GM12878 (cell line): ENCODE results near the gene POC5. TPM values are rescaled to one million over a fixed set of nuclear protein-coding genes. Genes with fewer than 3 reads are reported as not detected.

Source experiments
- ATAC-seq: fragments of 200-7000 bp; cut with Tn5 transposase; 3 replicates; pipeline ENCODE4 v1.9.1; 2020; ENCODE audit warnings: mild to moderate bottlenecking, moderate library complexity
- BruUV-seq: library from RNA; stranded (reverse); fragments of 400-500 nt; replicated peaks from 2 replicates; lab custom pipeline; 2021; lab: Mats Ljungman, UMichigan
- CTCF ChIA-PET: fragments of 300-600 bp; sonication (Branson Sonifier 250); formaldehyde crosslinking; extraction: SDS; loops from one replicate; lab custom pipeline; 2021; ENCODE audit warnings: inconsistent platforms; lab: Yijun Ruan, JAX
- POLR2A ChIA-PET: fragments of 350-600 bp; formaldehyde crosslinking; extraction: SDS; loops from one replicate; lab custom pipeline; 2021; ENCODE audit warnings: inconsistent platforms; lab: Charles Lee
- RAD21 ChIA-PET: fragments of 300-600 bp; sonication (Branson Sonifier 250); formaldehyde crosslinking; loops from one replicate; lab custom pipeline; 2023; ENCODE audit warnings: antibody characterized with exemption; ENCODE audit not compliant: unreplicated experiment; lab: Charles Lee
- SMC1A ChIA-PET: fragments of 300-600 bp; sonication (Branson Sonifier 250); formaldehyde crosslinking; loops from one replicate; lab custom pipeline; 2023; ENCODE audit not compliant: unreplicated experiment, uncharacterized antibody; lab: Charles Lee
- DNase-seq: peaks from one replicate; pipeline ENCODE4 v3.0.0-alpha.2; 2011; ENCODE audit warnings: low read depth, low spot score
- FAIRE-seq: peaks from 3 replicates; lab custom pipeline; 2011; peaks lifted over from hg19 to GRCh38; lab: Jason Lieb, UNC
- H2AFZ ChIP-seq: 2 replicates; pipeline ENCODE4 v1.6.0; 2011; ENCODE audit warnings: low read depth, low read length, control low read depth; ENCODE audit not compliant: control insufficient read depth
- H3K27ac ChIP-seq: 2 replicates; pipeline ENCODE4 v1.5.1; 2011; ENCODE audit warnings: control low read depth; ENCODE audit not compliant: control insufficient read depth, insufficient read depth
- H3K27me3 ChIP-seq, 2 experiments: replicated peaks in 1 of 2; 2 replicates each; pipeline versions ENCODE4 v1.6.0 to v1.6.1; 2011; ENCODE audit warnings: low read length in 1 of 2; ENCODE audit not compliant: control insufficient read depth in 2 of 2, insufficient read depth in 2 of 2
- H3K36me3 ChIP-seq, 2 experiments: 2 replicates each; pipeline ENCODE4 v1.5.1; 2011; ENCODE audit warnings: low read length in 1 of 2; ENCODE audit not compliant: control insufficient read depth in 2 of 2, insufficient read depth in 2 of 2
- H3K4me1 ChIP-seq: 2 replicates; pipeline ENCODE4 v1.6.1; 2011; ENCODE audit warnings: mild to moderate bottlenecking, low read length, moderate library complexity, mixed read lengths; ENCODE audit not compliant: control insufficient read depth, insufficient read depth
- H3K4me2 ChIP-seq: 2 replicates; pipeline ENCODE4 v1.6.0; 2011; ENCODE audit warnings: control low read depth; ENCODE audit not compliant: control insufficient read depth, insufficient read depth
- H3K4me3 ChIP-seq: fragments of 200-600 bp; sonication (generic); 2 replicates; pipeline ENCODE4 v1.5.1; 2016
- H3K79me2 ChIP-seq: 2 replicates; pipeline ENCODE4 v1.6.0; 2011; ENCODE audit warnings: low read length; ENCODE audit not compliant: control insufficient read depth, insufficient read depth
- H3K9ac ChIP-seq: 2 replicates; pipeline ENCODE4 v1.8.0; 2011; ENCODE audit warnings: low read length, control low read depth, mixed read lengths; ENCODE audit not compliant: control insufficient read depth, insufficient read depth
- H3K9me3 ChIP-seq: replicated peaks from 3 replicates; pipeline ENCODE4 v1.5.1; 2011; ENCODE audit warnings: mild to moderate bottlenecking, low read length; ENCODE audit not compliant: control insufficient read depth, insufficient read depth
- H4K20me1 ChIP-seq: 2 replicates; pipeline ENCODE4 v1.6.0; 2011; ENCODE audit not compliant: control insufficient read depth, insufficient read depth
- ASH2L ChIP-seq: fragments of 300-600, 200-600 bp; sonication (generic); IDR thresholded peaks from 2 replicates; pipeline ENCODE4 v1.6.1; 2017; ENCODE audit warnings: low read depth, mild to moderate bottlenecking, borderline replicate concordance
- CHD1 ChIP-seq: IDR thresholded peaks from 2 replicates; pipeline ENCODE4 v1.6.1; 2012; ENCODE audit warnings: low read depth, low read length, improper control_type of control experiment
- CHD2 ChIP-seq: IDR thresholded peaks from 2 replicates; pipeline ENCODE4 v1.6.1; 2011; ENCODE audit warnings: low read depth, low read length, improper control_type of control experiment, borderline replicate concordance
- E2F4 ChIP-seq: IDR thresholded peaks from 2 replicates; pipeline ENCODE4 v1.6.1; 2012; ENCODE audit warnings: low read depth, low read length, improper control_type of control experiment
- HSF1 ChIP-seq: fragments of 150-350 bp; IDR thresholded peaks from 2 replicates; pipeline ENCODE4 v1.6.1; 2014; ENCODE audit warnings: mild to moderate bottlenecking, low read depth, low read length
- MAX ChIP-seq: IDR thresholded peaks from 2 replicates; pipeline ENCODE4 v1.6.1; 2012; ENCODE audit warnings: low read depth, low read length, improper control_type of control experiment
- PAX8 ChIP-seq: fragments of 450-650 bp; IDR thresholded peaks from 2 replicates; pipeline ENCODE4 v1.6.1; 2017; ENCODE audit warnings: mild to moderate bottlenecking, moderate library complexity
- PBX3 ChIP-seq: IDR thresholded peaks from 2 replicates; pipeline ENCODE4 v1.6.1; 2011; ENCODE audit warnings: mild to moderate bottlenecking, low read depth, low read length, moderate library complexity; ENCODE audit not compliant: insufficient replicate concordance
- POLR2AphosphoS2 ChIP-seq: IDR thresholded peaks from 2 replicates; pipeline ENCODE4 v1.6.1; 2011; ENCODE audit warnings: low read depth, mild to moderate bottlenecking, low read length, improper control_type of control experiment, moderate library complexity
- REST ChIP-seq: IDR thresholded peaks from 2 replicates; pipeline ENCODE4 v1.6.1; 2012; ENCODE audit warnings: mild to moderate bottlenecking, low read depth, low read length
- SIX5 ChIP-seq: IDR thresholded peaks from 2 replicates; pipeline ENCODE4 v1.6.1; 2011; ENCODE audit warnings: mild to moderate bottlenecking, low read depth, low read length, moderate library complexity; ENCODE audit not compliant: severe bottlenecking
- SMC3 ChIP-seq: IDR thresholded peaks from 2 replicates; pipeline ENCODE4 v1.6.1; 2011; ENCODE audit warnings: low read length, improper control_type of control experiment, borderline replicate concordance
- ZBED1 ChIP-seq: IDR thresholded peaks from 2 replicates; pipeline ENCODE4 v1.6.1; 2016; ENCODE audit warnings: borderline replicate concordance
- WGBS: methylation state at CpG from one replicate; pipeline ENCODE4 v1.1.6; 2016; ENCODE audit warnings: low lambda C conversion rate; ENCODE audit not compliant: insufficient replicate concordance, insufficient coverage; ENCODE audit errors: missing lambda C conversion rate; 5-methylcytosine and 5-hydroxymethylcytosine counted together
- in situ Hi-C: fragments of 300-500 bp; cut with MboI; formaldehyde crosslinking; loops from 9 replicates; pipeline ENCODE4 v1.14.3; 2018; ENCODE audit warnings: mixed read lengths
- intact Hi-C: fragments of 100-400 bp; cut with micrococcal nuclease; formaldehyde crosslinking; loops from one replicate; pipeline ENCODE4 v1.14.2; 2022; ENCODE audit not compliant: unreplicated experiment
- polyA plus RNA-seq, 11 experiments: library from polyadenylated mRNA; depleted of rRNA in 4 of 11; unstranded in 6 of 11; stranded (reverse) in 5 of 11; fragments of >200 nt; fragmentation: Nextera tagmentation in 4 of 11; fragmentation: Illumina TruSeq in 1 of 11; extraction: Ambion mirVana in 4 of 11; extraction: Trizol in 1 of 11; gene quantifications; 1 replicate in 1 of 11; 2 replicates in 10 of 11; pipeline versions ENCODE4 v1.2.1 to v1.2.3, GENCODE V29; 2011 to 2016; ENCODE audit warnings: inconsistent platforms in 2 of 11, missing spikeins in 2 of 11, low read depth in 1 of 11
- total RNA-seq, 4 experiments: library from RNA; depleted of rRNA in 3 of 4; stranded (reverse); fragments of >200 nt in 3 of 4; fragmentation: Illumina TruSeq in 1 of 4; extraction: Trizol in 1 of 4; gene quantifications; 2 replicates each; pipeline versions ENCODE4 v1.2.1 to v1.2.3, GENCODE V29; 2013 to 2021

The POC5 gene
- total and polyA plus RNA-seq, 10 of the 15 experiments (the other 5 are each of a cell fraction or from before 2014, with no cell fraction given): 13.1 to 25.6 (median 21.8) TPM

GRCh38 chr5:75672616-75673015 lies 44.6 kb downstream of the POC5 start (continued):
- no peak for TF ChIP-seq PAX8
- TF ChIP-seq ZBED1: no peak
- TF ChIP-seq CHD2: no peak

GRCh38 chr5:75671506-75671905 lies 45.7 kb downstream of the POC5 start:
- DNase-seq: no peak

More at GRCh38 chr5:75671506-75671905, 45.7 kb downstream of the POC5 start:
- ChIA-PET CTCF (interaction anchor here (1.5 kb wide), 1 partner anchor 10 kb away, joined by 7 read pairs; no protein-coding TSS in a partner anchor), SMC1A (no interaction called here), RAD21 (interaction anchor here (1.1 kb wide), 1 partner anchor 95 kb away, joined by 6 read pairs; no protein-coding TSS in a partner anchor)
- Histone ChIP-seq H3K27me3 (no peaks in the 10 kb centered on the region), H4K20me1 (0 out of 2 replicates have a peak, but pooled peaks cover 2% of the 10 kb centered on the region), H3K9ac (no peak overlapping the region), H2AFZ (no peak overlapping the region), H3K27ac (no peak overlapping the region), H3K79me2 (no peaks in the 10 kb centered on the region)
- FAIRE-seq: no peak
- 47% methylated on average over 2 of the region's 2 CpGs for WGBS
- in situ Hi-C loops (no loop called here), intact Hi-C loops (loop anchor here (10.0 kb wide), 1 partner anchor 627 kb away; no protein-coding TSS in a partner anchor)
- no peak for TF ChIP-seq CHD1
- no peak for TF ChIP-seq REST
- TF ChIP-seq MAX: no peak
- no peak for TF ChIP-seq SMC3
- no peak for TF ChIP-seq POLR2AphosphoS2
- no peak for TF ChIP-seq PBX3
- TF ChIP-seq SIX5: no peak
- no peak for TF ChIP-seq E2F4
- TF ChIP-seq CHD2: no peak
- no peak for TF ChIP-seq ASH2L
- no peak for TF ChIP-seq HSF1
- TF ChIP-seq, all 136 proteins: peak for 0
- no peaks in the 10 kb centered on the region for H3K9me3 ChIP-seq
- POLR2A ChIA-PET: no interaction called here
- no TSS peak for BruUV-seq
- ATAC-seq: no peak
- H3K4me2 ChIP-seq: no peak overlapping the region
- peaks cover 0 to 8% of the 10 kb centered on the region in 2 experiments; a peak in 2 of 4 replicates for H3K36me3 ChIP-seq
- peaks cover 10% of the 10 kb centered on the region for H3K4me1 ChIP-seq
- H3K4me3 ChIP-seq: no peak overlapping the region
